Vagina (tissue), 2 donors: ENCODE data around the gene SUSD6.

Experiments used
- POLR2A ChIP-seq, 2 donors: fragments of 450-650 bp; IDR thresholded peaks; one replicate each; pipeline ENCODE4 v1.6.1; 2017; ENCODE audit warnings: antibody characterized with exemption in 2 of 2, mild to moderate bottlenecking in 2 of 2, moderate library complexity in 2 of 2
- POLR2AphosphoS5 ChIP-seq, 2 donors: sonication (generic); formaldehyde crosslinking; IDR thresholded peaks; one replicate each; pipeline ENCODE4 v1.9.0; 2017; ENCODE audit warnings: antibody characterized with exemption in 2 of 2, mild to moderate bottlenecking in 2 of 2, low read depth in 1 of 2; ENCODE audit not compliant: insufficient read depth in 1 of 2
- TF ChIP-seq, protein P1 (sequence below), 3 experiments: fragments of 450-650 bp in 2 of 3; fragments of 200-600 bp in 1 of 3; sonication (generic) in 1 of 3; IDR thresholded peaks; one replicate each; pipeline ENCODE4 v1.5.1; 2017 to 2019; ENCODE audit warnings: antibody characterized with exemption in 3 of 3, mild to moderate bottlenecking in 2 of 3, moderate library complexity in 2 of 3

DNA sequence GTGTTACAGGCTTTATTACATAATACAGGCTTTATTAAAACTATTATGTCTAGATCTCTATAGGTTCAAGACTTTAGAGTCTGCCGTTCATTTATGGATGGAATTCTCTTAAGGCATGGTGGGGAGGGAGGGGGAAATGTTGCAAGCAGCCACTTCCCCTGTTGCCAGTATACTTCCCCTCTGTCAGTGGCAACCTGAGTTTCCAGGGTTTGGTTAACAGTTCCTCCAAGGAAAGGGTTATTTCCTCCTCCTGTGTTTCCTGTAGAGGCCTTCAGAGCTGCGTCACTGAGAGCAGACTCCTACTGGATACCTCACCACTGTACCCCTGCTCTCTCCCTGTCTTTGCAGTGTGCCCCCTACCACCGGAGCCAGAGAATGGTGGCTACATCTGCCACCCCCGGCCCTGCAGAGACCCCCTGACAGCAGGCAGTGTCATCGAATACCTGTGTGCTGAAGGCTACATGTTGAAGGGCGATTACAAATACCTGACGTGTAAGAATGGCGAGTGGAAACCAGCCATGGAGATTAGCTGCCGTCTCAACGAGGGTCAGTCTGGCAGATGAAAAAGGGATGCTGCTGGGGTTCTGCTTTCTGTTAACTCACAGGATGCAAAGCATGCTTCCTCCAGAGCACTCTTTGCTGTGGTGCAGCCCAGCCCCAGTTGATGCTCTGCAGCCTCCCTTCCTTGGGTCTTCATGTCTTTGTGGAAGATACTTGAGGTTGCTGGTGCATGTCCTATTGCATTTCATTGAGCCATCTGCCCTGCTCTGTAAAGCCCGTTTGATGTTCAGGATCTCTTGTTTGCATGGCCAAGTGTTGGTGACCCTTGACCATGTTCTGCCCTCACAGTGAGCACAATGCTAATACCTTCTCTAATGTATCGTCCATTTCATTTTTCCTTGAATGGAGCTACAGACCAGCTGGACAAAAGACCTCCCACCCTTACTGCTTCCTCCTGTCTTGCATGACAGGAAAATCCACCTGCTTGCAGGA, 91.9 kb downstream of the SUSD6 start:
- TF ChIP-seq POLR2AphosphoS5 (IDR thresholded peaks at IDR 0.05; ENCODE audit: insufficient read depth in 1 of 2, low read depth in 1 of 2) (no peak), POLR2A (IDR thresholded peaks at IDR 0.05) (no peak)
- TF ChIP-seq, protein P1, sequence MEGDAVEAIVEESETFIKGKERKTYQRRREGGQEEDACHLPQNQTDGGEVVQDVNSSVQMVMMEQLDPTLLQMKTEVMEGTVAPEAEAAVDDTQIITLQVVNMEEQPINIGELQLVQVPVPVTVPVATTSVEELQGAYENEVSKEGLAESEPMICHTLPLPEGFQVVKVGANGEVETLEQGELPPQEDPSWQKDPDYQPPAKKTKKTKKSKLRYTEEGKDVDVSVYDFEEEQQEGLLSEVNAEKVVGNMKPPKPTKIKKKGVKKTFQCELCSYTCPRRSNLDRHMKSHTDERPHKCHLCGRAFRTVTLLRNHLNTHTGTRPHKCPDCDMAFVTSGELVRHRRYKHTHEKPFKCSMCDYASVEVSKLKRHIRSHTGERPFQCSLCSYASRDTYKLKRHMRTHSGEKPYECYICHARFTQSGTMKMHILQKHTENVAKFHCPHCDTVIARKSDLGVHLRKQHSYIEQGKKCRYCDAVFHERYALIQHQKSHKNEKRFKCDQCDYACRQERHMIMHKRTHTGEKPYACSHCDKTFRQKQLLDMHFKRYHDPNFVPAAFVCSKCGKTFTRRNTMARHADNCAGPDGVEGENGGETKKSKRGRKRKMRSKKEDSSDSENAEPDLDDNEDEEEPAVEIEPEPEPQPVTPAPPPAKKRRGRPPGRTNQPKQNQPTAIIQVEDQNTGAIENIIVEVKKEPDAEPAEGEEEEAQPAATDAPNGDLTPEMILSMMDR (IDR thresholded peaks at IDR 0.05) = no peak
